BJ (cell line): ENCODE results near the gene DENND1A. TPM values are rescaled to one million over a fixed set of nuclear protein-coding genes. Genes with fewer than 3 reads are reported as not detected.

ENCODE experiments used
- CTCF ChIA-PET: fragments of 350-600 bp; formaldehyde crosslinking; extraction: SDS; loops from one replicate; lab custom pipeline; 2021; ENCODE audit warnings: antibody characterized with exemption, inconsistent platforms; lab: Yijun Ruan, JAX
- POLR2A ChIA-PET: fragments of 300-600 bp; sonication (Branson Sonifier 250); formaldehyde crosslinking; extraction: SDS; loops from one replicate; lab custom pipeline; 2021; ENCODE audit warnings: antibody characterized with exemption; lab: Charles Lee
- DNase-seq: peaks from one replicate; pipeline ENCODE4 v3.0.0-alpha.2; 2011; ENCODE audit warnings: low read depth
- H3K27me3 ChIP-seq: 2 replicates; pipeline ENCODE4 v1.6.0; 2011; ENCODE audit warnings: low read length; ENCODE audit not compliant: control insufficient read depth, insufficient read depth
- H3K36me3 ChIP-seq: 2 replicates; pipeline ENCODE4 v1.5.1; 2011; ENCODE audit warnings: low read length; ENCODE audit not compliant: control insufficient read depth, insufficient read depth
- H3K4me3 ChIP-seq: 2 replicates; pipeline ENCODE4 v1.5.1; 2011; ENCODE audit warnings: low read depth, mild to moderate bottlenecking, control low read depth, low read length
- CTCF ChIP-seq: IDR thresholded peaks from 2 replicates; pipeline ENCODE4 v1.5.1; 2011; ENCODE audit warnings: low read depth, mild to moderate bottlenecking, control low read depth, inconsistent platforms, low read length, moderate library complexity; ENCODE audit not compliant: insufficient read depth
- polyA plus RNA-seq: library from polyadenylated mRNA; depleted of rRNA; stranded (reverse); fragments of >200 nt; gene quantifications from 2 replicates; pipeline ENCODE4 v1.2.3, GENCODE V29; 2011

Gene DENND1A
- polyA plus RNA-seq, 1 experiment: 24.0 TPM

- TF ChIP-seq CTCF: no peak
- DNase-seq: no peak
- ChIA-PET POLR2A (no interaction called here), CTCF (no interaction called here)
- Histone ChIP-seq H3K36me3 (peaks cover 7% of the 10 kb centered on the region), H3K4me3 (no peak overlapping the region), H3K27me3 (no peaks in the 10 kb centered on the region)
Observed at GRCh38 chr9:123441769-123442168, 488.2 kb downstream of the DENND1A start.

DNA sequence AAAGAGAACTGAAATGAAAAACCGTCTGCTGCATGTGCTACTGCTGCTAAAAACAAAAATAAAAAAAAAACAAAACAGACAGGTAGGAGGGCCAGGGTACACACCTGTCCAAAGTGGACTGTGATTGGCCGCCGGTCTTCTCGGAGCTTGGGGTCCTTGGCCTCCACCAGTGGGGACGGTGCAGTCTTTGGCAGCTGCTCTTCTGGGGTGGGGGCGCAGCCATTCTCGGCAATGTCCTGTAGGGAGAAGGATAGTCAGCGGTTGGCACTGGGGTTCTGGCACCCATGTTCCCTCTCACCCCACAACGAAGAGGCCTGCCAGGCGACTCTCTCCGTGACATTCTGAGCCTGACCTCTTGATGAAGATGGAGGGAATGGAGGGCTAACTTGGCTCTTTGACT is 489.7 kb downstream of the DENND1A start:
- CTCF ChIA-PET: no interaction called here

DNA sequence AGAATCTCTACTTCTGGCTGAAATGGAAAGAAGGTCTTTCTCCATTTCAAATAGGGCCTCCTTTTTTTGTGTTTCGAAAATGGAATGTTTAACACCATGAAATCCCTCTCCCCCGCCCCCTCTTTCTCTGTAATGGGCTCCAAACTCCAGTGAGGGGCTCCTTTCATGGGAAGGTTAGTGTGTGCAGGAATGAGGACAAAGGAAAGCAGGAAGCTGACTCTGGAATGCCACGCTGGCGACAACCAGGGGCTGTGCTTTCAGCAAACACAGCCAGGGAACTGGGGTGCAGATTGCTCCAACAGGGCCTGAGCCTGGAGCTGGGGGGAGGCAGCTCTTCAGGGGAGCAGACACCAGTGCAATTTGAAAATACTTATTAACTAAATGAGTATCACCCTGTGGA is 491.1 kb downstream of the DENND1A start:
- POLR2A ChIA-PET: no interaction called here
- DNase-seq: no peak
- TF ChIP-seq CTCF: no peak

More for the DNA sequence above, 489.7 kb downstream of the DENND1A start:
- no peak overlapping the region for H3K4me3 ChIP-seq
- H3K27me3 ChIP-seq: no peaks in the 10 kb centered on the region
- DNase-seq: no peak
- peaks cover 12% of the 10 kb centered on the region for H3K36me3 ChIP-seq
- no peak for TF ChIP-seq CTCF
- POLR2A ChIA-PET: no interaction called here

DNA sequence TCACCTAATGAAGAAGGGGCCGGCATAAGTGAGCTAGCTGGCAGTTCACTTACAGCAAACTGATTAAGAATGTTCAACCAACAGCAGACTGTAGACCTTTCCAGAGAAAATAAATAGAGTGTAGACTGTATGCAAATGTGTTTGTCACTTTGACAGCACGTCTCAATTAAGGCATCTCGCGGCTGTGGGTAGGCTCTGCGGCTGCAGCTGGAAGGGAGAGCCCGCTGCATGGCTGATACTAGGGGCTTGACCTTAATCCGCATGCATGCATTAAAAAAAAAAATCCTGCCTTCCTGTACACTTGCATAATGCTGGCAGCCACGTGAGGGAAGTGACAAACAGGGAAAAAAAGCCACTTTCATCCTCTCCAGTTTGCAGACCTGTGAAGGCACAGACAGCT is 491.6 kb downstream of the DENND1A start:
- no peaks in the 10 kb centered on the region for H3K27me3 ChIP-seq
- no peak for TF ChIP-seq CTCF
- no peak for DNase-seq
- H3K36me3 ChIP-seq: peaks cover 11% of the 10 kb centered on the region
- H3K4me3 ChIP-seq: no peak overlapping the region
- ChIA-PET CTCF (interaction anchor here (1.9 kb wide), 1 partner anchor 11 kb away, joined by 4 read pairs; no protein-coding TSS in a partner anchor), POLR2A (no interaction called here)

More for the DNA sequence above, 491.1 kb downstream of the DENND1A start:
- CTCF ChIA-PET: interaction anchor here (1.9 kb wide), 1 partner anchor 11 kb away, joined by 4 read pairs; no protein-coding TSS in a partner anchor
- Histone ChIP-seq H3K4me3 (no peak overlapping the region), H3K36me3 (peaks cover 11% of the 10 kb centered on the region), H3K27me3 (no peaks in the 10 kb centered on the region)

- DNase-seq: no peak
- ChIA-PET POLR2A (interaction anchor here (0.5 kb wide), 1 partner anchor 28 kb away, joined by 3 read pairs; no protein-coding TSS in a partner anchor), CTCF (interaction anchor here (1.9 kb wide), 1 partner anchor 12 kb away, joined by 4 read pairs; no protein-coding TSS in a partner anchor)
- Histone ChIP-seq H3K27me3 (no peaks in the 10 kb centered on the region), H3K36me3 (peaks cover 13% of the 10 kb centered on the region), H3K4me3 (no peak overlapping the region)
- no peak for TF ChIP-seq CTCF
Observed at GRCh38 chr9:123437201-123437600, 492.7 kb downstream of the DENND1A start.
